HG03469 (cell line): ENCODE data around the gene TMEM63A.
"Not testable (repeated sequence)": the region's sequence is repeated elsewhere in the genome, so short reads cannot be mapped to it uniquely, and the experiment has no call there.

Source experiments
- ATAC-seq: cut with Tn5 transposase; IDR thresholded peaks from one replicate; pipeline ENCODE4 v1.9.1; 2021; ENCODE audit warnings: mild to moderate bottlenecking, moderate library complexity, moderate number of reproducible peaks; ENCODE audit not compliant: unreplicated experiment

The TMEM63A gene

GRCh38 chr1:225846331-225847310 lies 35.6 kb downstream of the TMEM63A start:
- ATAC-seq, result no peak

GRCh38 chr1:225845571-225846259 lies 36.5 kb downstream of the TMEM63A start:
- ATAC-seq, result no peak

DNA sequence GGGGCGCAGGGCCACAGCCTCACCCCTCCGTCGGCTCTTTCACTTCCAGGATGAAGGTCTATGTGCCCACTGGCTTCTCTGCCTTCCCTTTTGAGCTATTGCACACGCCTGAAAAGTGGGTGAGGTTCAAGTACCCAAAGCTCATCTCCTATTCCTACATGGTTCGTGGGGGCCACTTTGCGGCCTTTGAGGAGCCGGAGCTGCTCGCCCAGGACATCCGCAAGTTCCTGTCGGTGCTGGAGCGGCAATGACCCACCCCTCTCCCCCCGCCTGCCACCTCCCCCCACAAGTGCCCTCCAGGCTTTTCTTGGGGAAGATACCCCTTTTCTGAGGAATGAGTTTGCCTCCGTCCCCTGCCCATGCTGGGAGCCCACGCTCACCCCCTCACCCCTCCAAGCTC lies 37.1 kb downstream of the TMEM63A start:
- no peak for ATAC-seq

GRCh38 chr1:225844236-225845061 lies 37.7 kb downstream of the TMEM63A start:
- ATAC-seq, result no peak

DNA sequence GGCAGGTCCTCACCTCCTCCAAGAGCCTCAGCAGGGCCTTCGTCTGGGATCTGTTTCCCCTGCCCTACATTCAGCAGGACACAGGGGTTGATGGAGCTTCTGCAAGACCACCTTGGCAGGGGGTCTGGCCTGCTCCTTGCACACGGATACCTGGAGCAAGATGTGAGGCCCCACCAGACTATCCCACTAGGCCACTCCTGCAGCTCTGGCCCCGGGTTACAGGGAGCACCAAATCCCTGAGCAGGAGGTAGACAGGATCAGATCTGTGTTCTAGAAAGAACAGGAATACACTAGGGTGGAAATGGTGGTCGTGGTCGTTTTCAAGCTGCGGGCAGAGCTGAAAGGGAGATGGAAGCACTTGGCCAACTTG lies 38.8 kb downstream of the TMEM63A start:
- ATAC-seq, result no peak

GRCh38 chr1:225842788-225843425 lies 39.3 kb downstream of the TMEM63A start:
- no peak for ATAC-seq

GRCh38 chr1:225842074-225842473 lies 40.1 kb downstream of the TMEM63A start:
- ATAC-seq, result no peak

DNA sequence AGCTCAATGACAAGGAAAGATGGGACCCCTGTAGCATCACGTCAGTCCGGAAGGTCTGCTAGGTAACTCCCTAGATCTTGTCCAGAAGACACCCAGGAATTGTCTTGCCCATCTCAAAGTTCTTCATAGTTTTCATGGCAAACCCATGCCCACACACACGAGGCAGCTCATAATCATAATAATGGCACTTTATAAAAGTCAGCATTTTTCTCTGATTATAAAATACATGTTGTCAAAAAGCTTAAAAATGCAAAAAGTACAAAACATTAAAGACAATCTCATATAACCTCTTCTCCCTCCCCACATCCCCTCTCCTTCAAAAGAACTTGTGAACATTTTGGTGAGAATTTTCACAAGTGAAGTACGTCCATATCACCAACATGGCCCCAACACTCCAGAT lies 41.5 kb downstream of the TMEM63A start:
- no peak for ATAC-seq

GRCh38 chr1:225840223-225840610 lies 42.0 kb downstream of the TMEM63A start:
- no peak for ATAC-seq

DNA sequence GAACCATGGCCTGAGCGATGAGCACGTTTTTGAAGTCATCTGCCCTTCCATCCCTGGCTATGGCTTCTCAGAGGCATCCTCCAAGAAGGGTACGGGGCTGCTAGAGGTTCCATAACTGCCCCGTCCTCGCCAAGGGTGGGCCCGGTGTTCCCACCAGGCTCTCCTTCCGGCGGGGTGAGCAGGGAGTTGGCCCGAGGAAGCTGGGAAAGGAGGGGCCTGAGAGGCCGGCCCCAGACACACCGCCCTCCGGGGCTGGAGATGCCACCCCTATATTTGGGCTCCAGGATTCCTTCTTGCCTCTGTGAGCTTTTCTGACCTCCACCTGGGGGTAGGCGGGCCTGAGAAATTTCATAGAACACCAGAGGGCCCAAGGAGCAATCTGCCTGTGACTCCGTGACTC lies 43.4 kb downstream of the TMEM63A start:
- ATAC-seq, result no peak

- ATAC-seq, result not testable (repeated sequence)
These were observed 45.9 kb downstream of the TMEM63A start for GRCh38 chr1:225836296-225836695.

GRCh38 chr1:225835856-225836255 lies 46.3 kb downstream of the TMEM63A start:
- ATAC-seq, result no peak

GRCh38 chr1:225834417-225835329 lies 47.5 kb downstream of the TMEM63A start:
- no peak for ATAC-seq

GRCh38 chr1:225830841-225831240 lies 51.3 kb downstream of the TMEM63A start:
- no peak for ATAC-seq

DNA sequence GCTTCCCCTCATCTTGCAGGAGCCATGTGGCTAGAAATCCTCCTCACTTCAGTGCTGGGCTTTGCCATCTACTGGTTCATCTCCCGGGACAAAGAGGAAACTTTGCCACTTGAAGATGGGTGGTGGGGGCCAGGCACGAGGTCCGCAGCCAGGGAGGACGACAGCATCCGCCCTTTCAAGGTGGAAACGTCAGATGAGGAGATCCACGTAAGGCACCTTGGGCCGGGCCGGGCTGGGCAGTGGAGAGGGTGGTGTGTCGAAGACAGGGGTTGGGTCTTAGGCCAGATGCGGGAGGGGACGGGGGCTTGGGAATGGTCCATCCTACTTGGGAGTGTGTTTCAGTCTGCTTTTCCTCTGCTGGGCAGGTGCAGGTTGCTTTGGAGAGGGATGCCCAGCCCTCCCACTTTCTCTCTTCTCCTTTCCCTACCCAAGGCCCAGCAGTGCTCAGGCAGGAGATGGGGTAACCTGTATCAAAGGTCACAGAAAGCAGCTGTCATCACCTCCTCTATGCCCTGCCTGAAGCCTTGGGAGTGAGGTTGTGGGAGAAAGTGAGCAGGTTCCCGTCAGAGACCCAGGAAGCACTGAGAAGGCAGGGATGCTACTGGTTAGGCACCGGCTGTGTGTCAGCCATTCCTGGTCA lies 53.4 kb downstream of the TMEM63A start:
- ATAC-seq, result no peak

DNA sequence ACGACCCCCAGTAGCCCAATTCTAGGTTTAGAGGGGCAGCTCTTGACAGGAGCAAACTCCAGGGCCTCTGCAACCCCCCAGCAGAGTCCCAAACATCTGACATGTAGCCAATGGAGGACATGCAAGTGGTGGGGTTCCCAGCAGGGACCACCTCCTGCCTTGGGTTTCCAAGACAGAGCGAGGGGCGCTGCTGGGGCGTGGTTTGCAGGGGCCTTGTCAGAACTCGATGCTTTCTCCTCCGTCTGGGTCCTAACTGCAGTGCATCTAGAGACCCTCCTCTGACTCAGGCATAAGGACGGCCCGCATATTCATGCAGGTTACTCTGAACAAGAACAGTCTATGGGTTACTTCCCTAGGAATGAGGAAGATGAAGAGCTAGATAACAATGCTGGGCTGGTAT lies 55.1 kb downstream of the TMEM63A start:
- no peak for ATAC-seq

GRCh38 chr1:225825607-225826007 lies 56.6 kb downstream of the TMEM63A start:
- no peak for ATAC-seq

- ATAC-seq, result no peak
These were observed 57.1 kb downstream of the TMEM63A start for GRCh38 chr1:225825078-225825477.

DNA sequence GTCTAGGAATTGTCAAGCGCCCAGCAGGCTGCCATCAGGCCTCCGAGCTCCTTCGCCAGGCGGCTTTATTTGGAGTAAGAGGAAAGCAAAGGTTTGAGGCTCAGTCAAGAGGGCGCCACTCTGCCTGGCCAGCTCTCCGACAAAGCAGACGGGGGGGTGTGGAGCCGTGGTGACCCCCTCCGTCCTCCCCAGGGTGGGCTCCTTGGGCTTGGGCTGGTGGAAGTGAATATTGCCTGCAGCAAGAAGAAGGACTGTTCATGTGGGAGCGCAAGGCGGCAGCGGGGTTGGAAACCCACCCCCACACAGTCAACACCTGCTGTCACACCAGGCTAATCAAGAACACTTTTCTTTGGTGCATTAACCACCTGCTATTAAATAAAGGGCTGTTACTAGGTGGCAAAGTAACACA lies 57.6 kb downstream of the TMEM63A start:
- no peak for ATAC-seq
